GM12892 (cell line): ENCODE measurements around the gene CIPC.

Source experiments
- POLR2A ChIP-seq: IDR thresholded peaks from 2 replicates; pipeline ENCODE4 v1.6.1; 2011; ENCODE audit warnings: low read depth, low read length, control low read depth
- TAF1 ChIP-seq: IDR thresholded peaks from 2 replicates; pipeline ENCODE4 v1.6.1; 2011; ENCODE audit warnings: low read depth, mild to moderate bottlenecking, control low read depth, low read length, borderline replicate concordance

GRCh38 chr14:77068517-77069200 is 29.4 kb upstream of the CIPC start:
- TF ChIP-seq POLR2A, result no peak
- TF ChIP-seq TAF1, result no peak
